HG03439 (cell line): ENCODE data around the gene CFAP43.
"Not testable (repeated sequence)": the region's sequence is repeated elsewhere in the genome, so short reads cannot be mapped to it uniquely, and the experiment has no call there.

Experiments used
- ATAC-seq: cut with Tn5 transposase; IDR thresholded peaks from one replicate; pipeline ENCODE4 v1.9.1; 2021; ENCODE audit warnings: mild to moderate bottlenecking, moderate library complexity; ENCODE audit not compliant: unreplicated experiment

CFAP43 gene

GRCh38 chr10:104230490-104230889 lies 1.7 kb downstream of the CFAP43 start:
- ATAC-seq = no peak

GRCh38 chr10:104223304-104223703 lies 8.9 kb downstream of the CFAP43 start:
- no peak for ATAC-seq

GRCh38 chr10:104220522-104220921 lies 11.6 kb downstream of the CFAP43 start:
- no peak for ATAC-seq

GRCh38 chr10:104218751-104219150 lies 13.4 kb downstream of the CFAP43 start:
- ATAC-seq = no peak

- ATAC-seq = no peak
Measured at GRCh38 chr10:104216631-104217030, 15.5 kb downstream of the CFAP43 start.

GRCh38 chr10:104209575-104210198 lies 22.5 kb downstream of the CFAP43 start:
- ATAC-seq = no peak

- no peak for ATAC-seq
Measured at GRCh38 chr10:104208730-104209129, 23.4 kb downstream of the CFAP43 start.

- no peak for ATAC-seq
Measured at GRCh38 chr10:104202231-104202630, 29.9 kb downstream of the CFAP43 start.

GRCh38 chr10:104201636-104202035 lies 30.5 kb downstream of the CFAP43 start:
- no peak for ATAC-seq

- no peak for ATAC-seq
Measured at GRCh38 chr10:104199567-104199966, 32.6 kb downstream of the CFAP43 start.

GRCh38 chr10:104197364-104197763 lies 34.8 kb downstream of the CFAP43 start:
- ATAC-seq = no peak

GRCh38 chr10:104195706-104196105 lies 36.5 kb downstream of the CFAP43 start:
- no peak for ATAC-seq

GRCh38 chr10:104193787-104194186 lies 38.4 kb downstream of the CFAP43 start:
- no peak for ATAC-seq

- ATAC-seq = no peak
Measured at GRCh38 chr10:104190695-104191094, 41.5 kb downstream of the CFAP43 start.

GRCh38 chr10:104183682-104184081 lies 48.5 kb downstream of the CFAP43 start:
- no peak for ATAC-seq

- ATAC-seq = not testable (repeated sequence)
Measured at GRCh38 chr10:104174136-104174535, 58.0 kb downstream of the CFAP43 start.

GRCh38 chr10:104170610-104171254 lies 61.4 kb downstream of the CFAP43 start:
- ATAC-seq = no peak

GRCh38 chr10:104155591-104155990 lies 76.6 kb downstream of the CFAP43 start:
- no peak for ATAC-seq

- ATAC-seq = no peak
Measured at GRCh38 chr10:104151737-104152136, 80.4 kb downstream of the CFAP43 start.

GRCh38 chr10:104150139-104150538 lies 82.0 kb downstream of the CFAP43 start:
- no peak for ATAC-seq

- no peak for ATAC-seq
Measured at GRCh38 chr10:104146882-104147281, 85.3 kb downstream of the CFAP43 start.

- no peak for ATAC-seq
Measured at GRCh38 chr10:104144931-104145330, 87.2 kb downstream of the CFAP43 start.

- ATAC-seq = no peak
Measured at GRCh38 chr10:104143829-104144228, 88.3 kb downstream of the CFAP43 start.
